NT2/D1 (cell line): ENCODE measurements around the gene SYT1.

Experiments used
- SUZ12 ChIP-seq: IDR thresholded peaks from 2 replicates; pipeline ENCODE4 v1.6.1; 2011; ENCODE audit not compliant: insufficient read length, insufficient read depth; ENCODE audit errors: extremely low read depth
- YY1 ChIP-seq: IDR thresholded peaks from 2 replicates; pipeline ENCODE4 v1.6.1; 2011; ENCODE audit not compliant: insufficient read length, insufficient read depth
- ZNF274 ChIP-seq: IDR thresholded peaks from 2 replicates; pipeline ENCODE4 v1.6.1; 2011; ENCODE audit warnings: mild to moderate bottlenecking, low read depth, low read length

DNA sequence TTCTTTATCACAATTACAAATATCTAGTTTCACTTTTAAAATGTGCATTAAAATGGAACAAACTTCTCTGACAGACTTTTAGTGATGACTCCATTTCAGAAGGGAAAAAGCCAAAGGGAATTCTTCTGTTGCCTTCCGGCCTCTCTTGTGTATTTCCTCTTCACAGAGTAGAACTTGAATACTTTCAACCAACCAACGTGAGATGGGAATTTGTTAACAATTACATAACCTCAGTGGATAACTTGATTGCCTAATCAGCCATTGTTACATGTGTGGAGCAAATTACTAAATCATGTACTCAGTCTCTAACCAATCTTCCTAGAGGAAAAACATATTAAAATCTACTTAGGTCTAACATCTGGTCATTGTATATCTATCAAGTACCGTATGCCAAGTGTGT is 291.1 kb downstream of the SYT1 start:
- no peak for TF ChIP-seq ZNF274
- TF ChIP-seq YY1 = no peak
- TF ChIP-seq SUZ12 = no peak
